Trophoblast cell (in vitro differentiated cells and primary cell): ENCODE results near the gene LASP1.
"Not testable (repeated sequence)": the region's sequence is repeated elsewhere in the genome, so short reads cannot be mapped to it uniquely, and the experiment has no call there.

ENCODE experiments used
- DNase-seq, 2 donors: peaks; one replicate each; pipeline ENCODE4 v3.0.0-alpha.2; 2016
- H2AFZ ChIP-seq: 2 replicates; pipeline ENCODE4 v1.6.1; 2013; ENCODE audit warnings: low read length, moderate library complexity, mild to moderate bottlenecking; ENCODE audit not compliant: insufficient read depth, poor library complexity
- H2AK5ac ChIP-seq: 2 replicates; pipeline ENCODE4 v1.6.1; 2013; ENCODE audit warnings: mild to moderate bottlenecking, low read length
- H2BK120ac ChIP-seq: 2 replicates; pipeline ENCODE4 v1.6.1; 2013; ENCODE audit warnings: low read length, mild to moderate bottlenecking, moderate library complexity; ENCODE audit not compliant: insufficient read depth, poor library complexity
- H2BK12ac ChIP-seq: 2 replicates; pipeline ENCODE4 v1.6.1; 2013; ENCODE audit warnings: mild to moderate bottlenecking, low read length, moderate library complexity
- H2BK5ac ChIP-seq: 2 replicates; pipeline ENCODE4 v1.6.1; 2013; ENCODE audit warnings: low read length, low read depth, moderate library complexity, mild to moderate bottlenecking; ENCODE audit not compliant: poor library complexity
- H3K14ac ChIP-seq: 2 replicates; pipeline ENCODE4 v1.6.1; 2013; ENCODE audit warnings: mild to moderate bottlenecking, low read length
- H3K18ac ChIP-seq: 2 replicates; pipeline ENCODE4 v1.6.1; 2013; ENCODE audit warnings: mild to moderate bottlenecking, low read length
- H3K23ac ChIP-seq: 2 replicates; pipeline ENCODE4 v1.6.1; 2013; ENCODE audit warnings: low read length
- H3K27ac ChIP-seq: 2 replicates; pipeline ENCODE4 v1.5.1; 2013; ENCODE audit warnings: low read depth, mild to moderate bottlenecking, inconsistent platforms, low read length, moderate library complexity
- H3K27me3 ChIP-seq: 2 replicates; pipeline ENCODE4 v1.6.1; 2013; ENCODE audit warnings: inconsistent platforms, mild to moderate bottlenecking, low read length, moderate library complexity; ENCODE audit not compliant: insufficient read depth
- H3K36me3 ChIP-seq, 2 experiments: 1 replicate in 1 of 2; 2 replicates in 1 of 2; pipeline ENCODE4 v1.6.1; 2013; ENCODE audit warnings: low read length in 2 of 2, mild to moderate bottlenecking in 2 of 2, moderate library complexity in 1 of 2; ENCODE audit not compliant: insufficient read depth in 2 of 2, control insufficient read depth in 1 of 2
- H3K4ac ChIP-seq: 2 replicates; pipeline ENCODE4 v1.6.1; 2013; ENCODE audit warnings: low read depth, mild to moderate bottlenecking, low read length, moderate library complexity
- H3K4me1 ChIP-seq, 2 experiments: 1 replicate in 1 of 2; 2 replicates in 1 of 2; pipeline ENCODE4 v1.6.1; 2013; ENCODE audit warnings: low read length in 2 of 2, mild to moderate bottlenecking in 2 of 2, moderate library complexity in 1 of 2; ENCODE audit not compliant: insufficient read depth in 2 of 2, control insufficient read depth in 1 of 2
- H3K4me2 ChIP-seq: 2 replicates; pipeline ENCODE4 v1.6.1; 2013; ENCODE audit warnings: inconsistent platforms, mild to moderate bottlenecking, low read length, moderate library complexity
- H3K4me3 ChIP-seq: 2 replicates; pipeline ENCODE4 v1.5.1; 2013; ENCODE audit warnings: mild to moderate bottlenecking, low read depth, low read length, inconsistent platforms
- H3K79me1 ChIP-seq: one replicate; pipeline ENCODE4 v1.6.1; 2013; ENCODE audit warnings: low read length
- H3K79me2 ChIP-seq: 2 replicates; pipeline ENCODE4 v1.6.1; 2013; ENCODE audit warnings: low read length, mild to moderate bottlenecking; ENCODE audit not compliant: control insufficient read depth, insufficient read depth, poor library complexity
- H3K9ac ChIP-seq: 2 replicates; pipeline ENCODE4 v1.6.1; 2013; ENCODE audit warnings: mild to moderate bottlenecking, low read length
- H3K9me3 ChIP-seq: 2 replicates; pipeline ENCODE4 v1.6.1; 2013; ENCODE audit warnings: low read depth, mild to moderate bottlenecking, control low read depth, inconsistent platforms, low read length; ENCODE audit not compliant: insufficient read depth
- H4K12ac ChIP-seq: 2 replicates; pipeline ENCODE4 v1.6.1; 2013; ENCODE audit warnings: low read depth, mild to moderate bottlenecking, low read length, moderate library complexity
- H4K8ac ChIP-seq: 2 replicates; pipeline ENCODE4 v1.6.1; 2013; ENCODE audit warnings: low read depth, mild to moderate bottlenecking, low read length, moderate library complexity
- H4K91ac ChIP-seq: one replicate; pipeline ENCODE4 v1.6.1; 2013; ENCODE audit warnings: low read depth, mild to moderate bottlenecking, low read length, moderate library complexity
- WGBS: extraction: QIAGEN DNeasy Blood & Tissue Kit; methylation state at CpG from one replicate; pipeline ENCODE4 v1.1.7; 2013; ENCODE audit warnings: missing lambda C conversion rate; ENCODE audit not compliant: insufficient read length, insufficient coverage; ENCODE audit errors: extremely low coverage; 5-methylcytosine and 5-hydroxymethylcytosine counted together

Gene LASP1

DNA sequence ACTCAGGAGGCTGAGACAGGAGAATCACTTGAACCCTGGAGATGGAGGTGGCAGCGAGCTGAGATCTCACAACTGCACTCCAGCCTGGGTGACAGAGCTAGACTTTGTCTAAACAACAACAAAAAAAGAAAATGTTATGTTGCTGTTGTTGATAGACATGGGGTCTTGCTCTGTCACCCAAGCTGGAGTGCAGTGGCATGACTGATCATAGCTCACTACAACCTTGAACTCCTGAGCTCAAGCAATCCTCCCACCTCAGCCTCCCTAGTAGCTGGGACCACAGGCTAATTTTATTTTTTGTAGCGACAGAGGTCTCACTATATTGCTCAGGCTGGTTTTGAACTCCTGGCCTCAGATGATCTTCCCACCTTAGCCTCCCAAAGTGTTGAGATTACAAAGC is 77.3 kb downstream of the LASP1 start:
- Histone ChIP-seq H3K4me1 (no peaks in the 10 kb centered on the region), H3K27ac (no peak overlapping the region), H3K18ac (no peak overlapping the region), H3K4me2 (no peak overlapping the region), H3K4ac (no peak overlapping the region), H2BK5ac (no peak overlapping the region), H3K36me3 (no peaks in the 10 kb centered on the region), H3K9ac (no peak overlapping the region), H3K9me3 (no peaks in the 10 kb centered on the region), H3K4me3 (no peak overlapping the region), H4K91ac (no peak overlapping the region), H2BK120ac (no peak overlapping the region), H3K79me2 (no peaks in the 10 kb centered on the region), H3K79me1 (no peaks in the 10 kb centered on the region), H3K14ac (no peak overlapping the region), H2AFZ (no peak overlapping the region), H2AK5ac (no peak overlapping the region), H2BK12ac (no peak overlapping the region), H4K8ac (no peak overlapping the region), H3K23ac (no peak overlapping the region), H3K27me3 (no peaks in the 10 kb centered on the region), H4K12ac (no peak overlapping the region)
- WGBS, result no CpG with 5 or more reads among the region's 2 CpGs
- no peak for DNase-seq

- not testable (repeated sequence) for H4K91ac ChIP-seq, DNase-seq, H2AFZ ChIP-seq, H4K12ac ChIP-seq, H3K4me2 ChIP-seq, H3K79me2 ChIP-seq, H3K23ac ChIP-seq, H3K9ac ChIP-seq, H3K36me3 ChIP-seq, H4K8ac ChIP-seq, H3K18ac ChIP-seq, H3K4me1 ChIP-seq, H2BK120ac ChIP-seq, H3K27ac ChIP-seq, H3K27me3 ChIP-seq, H3K4ac ChIP-seq, H2BK5ac ChIP-seq, H3K14ac ChIP-seq, H2AK5ac ChIP-seq, H3K79me1 ChIP-seq, H3K9me3 ChIP-seq, H3K4me3 ChIP-seq, H2BK12ac ChIP-seq
- no CpG with 5 or more reads among the region's 7 CpGs for WGBS
Measured at GRCh38 chr17:38953800-38954199, 83.9 kb downstream of the LASP1 start.

DNA sequence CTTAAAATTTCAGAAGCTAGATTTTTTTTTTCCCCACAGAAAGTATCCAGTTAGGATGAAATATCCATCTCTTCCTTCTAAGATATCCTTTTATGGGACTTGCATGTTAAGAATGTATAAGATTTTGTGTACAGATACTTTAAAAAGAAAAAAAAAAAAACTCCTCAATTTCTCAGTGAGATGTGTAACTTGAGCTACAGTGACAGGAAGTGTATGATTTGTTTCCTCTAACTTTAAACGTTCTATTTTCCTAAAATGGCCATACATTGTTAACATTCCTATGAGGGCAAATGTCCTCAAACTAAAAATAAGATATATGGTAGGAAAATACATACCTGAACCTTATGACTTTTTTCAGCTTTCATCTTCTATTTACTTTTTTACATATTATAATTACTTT is 88.5 kb downstream of the LASP1 start:
- no peak overlapping the region for H3K14ac ChIP-seq
- no peaks in the 10 kb centered on the region for H3K4me1 ChIP-seq
- no peak overlapping the region for H2BK5ac ChIP-seq
- H2BK120ac ChIP-seq, result no peak overlapping the region
- no peak overlapping the region for H2AK5ac ChIP-seq
- H4K12ac ChIP-seq, result no peak overlapping the region
- H3K27me3 ChIP-seq, result no peaks in the 10 kb centered on the region
- no peak overlapping the region for H3K18ac ChIP-seq
- H3K36me3 ChIP-seq, result no peaks in the 10 kb centered on the region
- DNase-seq, result no peak
- no peak overlapping the region for H3K4me3 ChIP-seq
- no peak overlapping the region for H3K4me2 ChIP-seq
- no peak overlapping the region for H3K4ac ChIP-seq
- H3K79me2 ChIP-seq, result no peaks in the 10 kb centered on the region
- no peak overlapping the region for H4K8ac ChIP-seq
- H4K91ac ChIP-seq, result no peak overlapping the region
- no CpG with 5 or more reads among the region's 1 CpG for WGBS
- no peak overlapping the region for H3K23ac ChIP-seq
- no peak overlapping the region for H2BK12ac ChIP-seq
- H3K9me3 ChIP-seq, result no peaks in the 10 kb centered on the region
- H3K27ac ChIP-seq, result no peak overlapping the region
- no peak overlapping the region for H3K9ac ChIP-seq
- H3K79me1 ChIP-seq, result no peaks in the 10 kb centered on the region
- no peak overlapping the region for H2AFZ ChIP-seq

DNA sequence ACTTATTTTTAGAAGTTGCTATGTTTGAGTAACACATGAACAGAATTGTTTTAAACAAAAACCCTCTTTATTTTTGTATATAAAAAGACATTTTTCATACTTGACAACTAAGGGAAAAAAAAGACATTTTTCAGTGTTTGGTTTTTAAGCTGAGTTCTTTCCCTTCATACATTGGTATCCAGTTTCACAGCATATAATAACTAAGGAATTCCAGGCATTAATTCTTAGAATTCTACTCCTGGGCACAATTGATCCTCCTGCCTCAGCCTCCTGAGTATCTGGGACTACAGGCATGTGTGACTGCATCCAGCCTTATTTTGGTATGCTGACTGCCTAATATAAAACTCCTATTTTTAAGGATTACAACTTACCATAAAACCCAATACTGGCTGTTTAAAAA is 88.9 kb downstream of the LASP1 start:
- Histone ChIP-seq H2AFZ (no peak overlapping the region), H3K4ac (no peak overlapping the region), H3K36me3 (no peaks in the 10 kb centered on the region), H2BK120ac (no peak overlapping the region), H3K9me3 (no peaks in the 10 kb centered on the region), H3K18ac (no peak overlapping the region), H3K23ac (no peak overlapping the region), H3K4me2 (no peak overlapping the region), H4K12ac (no peak overlapping the region), H3K79me1 (no peaks in the 10 kb centered on the region), H3K4me3 (no peak overlapping the region), H3K27ac (no peak overlapping the region), H4K91ac (no peak overlapping the region), H2BK12ac (no peak overlapping the region), H2AK5ac (no peak overlapping the region), H3K4me1 (no peaks in the 10 kb centered on the region), H3K27me3 (no peaks in the 10 kb centered on the region), H3K14ac (no peak overlapping the region), H3K79me2 (no peaks in the 10 kb centered on the region), H4K8ac (no peak overlapping the region), H2BK5ac (no peak overlapping the region), H3K9ac (no peak overlapping the region)
- peak; percentile 19 to 73 for DNase-seq

GRCh38 chr17:38959508-38959907 is 89.7 kb downstream of the LASP1 start:
- Histone ChIP-seq H2AK5ac (no peak overlapping the region), H3K4me1 (no peaks in the 10 kb centered on the region), H3K27ac (no peak overlapping the region), H3K9ac (no peak overlapping the region), H2BK12ac (no peak overlapping the region), H4K12ac (no peak overlapping the region), H2BK120ac (no peak overlapping the region), H3K4me3 (no peak overlapping the region), H3K18ac (no peak overlapping the region), H3K79me2 (no peaks in the 10 kb centered on the region), H3K4me2 (no peak overlapping the region), H3K14ac (no peak overlapping the region), H3K9me3 (no peaks in the 10 kb centered on the region), H4K8ac (no peak overlapping the region), H3K23ac (no peak overlapping the region), H3K4ac (no peak overlapping the region), H4K91ac (no peak overlapping the region), H3K79me1 (no peaks in the 10 kb centered on the region), H3K27me3 (no peaks in the 10 kb centered on the region), H2BK5ac (no peak overlapping the region), H2AFZ (no peak overlapping the region), H3K36me3 (no peaks in the 10 kb centered on the region)
- no CpG with 5 or more reads among the region's 3 CpGs for WGBS
- no peak for DNase-seq
